CD4-positive, alpha-beta T cell (primary cell): ENCODE data around the gene ERC2. TPM values are rescaled to one million over a fixed set of nuclear protein-coding genes. Genes with fewer than 3 reads are reported as not detected.

Experiments
- ATAC-seq: fragments of 200-7000 bp; cut with Tn5 transposase; one replicate; pipeline ENCODE4 v1.10.0; 2022; ENCODE audit warnings: mild to moderate bottlenecking; ENCODE audit not compliant: poor library complexity
- CTCF ChIA-PET: fragments of 350-600 bp; sonication (Branson Sonifier 250); formaldehyde crosslinking; loops from one replicate; lab custom pipeline; 2021; ENCODE audit warnings: antibody characterized with exemption, inconsistent platforms; lab: Charles Lee
- POLR2A ChIA-PET: fragments of 350-600 bp; sonication (Branson Sonifier 250); formaldehyde crosslinking; loops from one replicate; lab custom pipeline; 2021; ENCODE audit warnings: antibody characterized with exemption, inconsistent platforms; lab: Charles Lee
- DNase-seq, 14 experiments: peaks; one replicate each; pipeline ENCODE4 v3.0.0-alpha.2; 2013 to 2020; ENCODE audit warnings: mixed read lengths in 2 of 14
- H3K27ac ChIP-seq, 2 donors: one replicate each; pipeline versions ENCODE4 v1.5.1 to v1.7.0; 2013; ENCODE audit warnings: low read length in 2 of 2, low read depth in 1 of 2, mild to moderate bottlenecking in 1 of 2
- H3K27me3 ChIP-seq, 2 experiments: 1 replicate in 1 of 2; 2 replicates in 1 of 2; pipeline versions ENCODE4 v1.6.1 to v1.7.0; 2013; ENCODE audit warnings: low read length in 2 of 2, control low read depth in 1 of 2, mild to moderate bottlenecking in 1 of 2, moderate library complexity in 1 of 2; ENCODE audit not compliant: insufficient read depth in 2 of 2, control insufficient read depth in 1 of 2
- H3K36me3 ChIP-seq: one replicate; pipeline ENCODE4 v1.6.1; 2013; ENCODE audit warnings: low read length, control low read depth; ENCODE audit not compliant: insufficient read depth
- H3K4me1 ChIP-seq: one replicate; pipeline ENCODE4 v1.6.1; 2013; ENCODE audit warnings: low read length, control low read depth; ENCODE audit not compliant: insufficient read depth
- H3K4me3 ChIP-seq: one replicate; pipeline ENCODE4 v1.5.1; 2013; ENCODE audit warnings: mild to moderate bottlenecking, low read length, moderate library complexity
- H3K9me3 ChIP-seq, 2 experiments: 1 replicate in 1 of 2; 2 replicates in 1 of 2; pipeline versions ENCODE4 v1.6.1 to v1.7.0; 2013; ENCODE audit warnings: low read length in 2 of 2, mild to moderate bottlenecking in 2 of 2, control low read depth in 1 of 2, moderate library complexity in 1 of 2; ENCODE audit not compliant: control insufficient read depth in 1 of 2, insufficient read depth in 1 of 2
- H3K27ac Mint-ChIP-seq: one replicate; pipeline ENCODE4 v1.8.0; 2020; ENCODE audit warnings: mixed read lengths
- H3K27me3 Mint-ChIP-seq: one replicate; pipeline ENCODE4 v1.8.0; 2021; ENCODE audit warnings: mixed read lengths
- H3K36me3 Mint-ChIP-seq: one replicate; pipeline ENCODE4 v1.8.0; 2021; ENCODE audit warnings: low read depth, mixed read lengths
- H3K4me1 Mint-ChIP-seq: one replicate; pipeline ENCODE4 v1.8.0; 2021; ENCODE audit warnings: low read depth, mixed read lengths
- H3K4me3 Mint-ChIP-seq: one replicate; pipeline ENCODE4 v1.8.0; 2020; ENCODE audit warnings: mild to moderate bottlenecking, mixed read lengths
- H3K9me3 Mint-ChIP-seq: one replicate; pipeline ENCODE4 v1.8.0; 2020; ENCODE audit warnings: mixed read lengths
- CTCF ChIP-seq: fragments of 200-600 bp; IDR thresholded peaks from one replicate; pipeline ENCODE4 v1.8.0; 2022; ENCODE audit warnings: antibody characterized with exemption, mild to moderate bottlenecking
- intact Hi-C, 2 experiments: fragments of 100-400 bp; cut with DNase I in 1 of 2; cut with micrococcal nuclease in 1 of 2; formaldehyde crosslinking; loops; one replicate each; pipeline versions ENCODE4 v1.15.1 to v1.9.0; 2023 to 2025; cut with DNase I, micrococcal nuclease
- total RNA-seq, 174 experiments: library from RNA in 2 of 174; stranded (reverse) in 2 of 174; gene quantifications; one replicate each; pipeline ENCODE4 v1.2.3 and lab custom pipeline; 2021 to 2026

ERC2 gene
- total RNA-seq, 2 experiments from 2014 or later = not detected

GRCh38 chr3:55876560-55876959 lies 591.7 kb downstream of the ERC2 start:
- Histone ChIP-seq H3K27ac (no peak overlapping the region), H3K4me3 (no peak overlapping the region), H3K36me3 (no peaks in the 10 kb centered on the region), H3K27me3 (no peaks in the 10 kb centered on the region), H3K9me3 (no peaks in the 10 kb centered on the region), H3K4me1 (no peaks in the 10 kb centered on the region)
- no peaks in the 10 kb centered on the region for H3K9me3 Mint-ChIP-seq
- DNase-seq (no peak), ATAC-seq (no peak)
- CTCF ChIA-PET = no interaction called here
- no peaks in the 10 kb centered on the region for H3K36me3 Mint-ChIP-seq
- no peak overlapping the region for H3K27ac Mint-ChIP-seq
- H3K4me1 Mint-ChIP-seq = no peaks in the 10 kb centered on the region
- no peak for TF ChIP-seq CTCF
- intact Hi-C loops = no loop called here
- no peak overlapping the region for H3K4me3 Mint-ChIP-seq
- POLR2A ChIA-PET = no interaction called here
- H3K27me3 Mint-ChIP-seq = peaks cover 7% of the 10 kb centered on the region

- intact Hi-C loops = no loop called here
- no peaks in the 10 kb centered on the region for H3K9me3 Mint-ChIP-seq
- ChIA-PET POLR2A (no interaction called here), CTCF (no interaction called here)
- H3K27ac Mint-ChIP-seq = no peak overlapping the region
- H3K4me3 Mint-ChIP-seq = no peak overlapping the region
- ATAC-seq (no peak), DNase-seq (no peak)
- H3K4me1 ChIP-seq = no peaks in the 10 kb centered on the region
- no peaks in the 10 kb centered on the region for H3K9me3 ChIP-seq
- H3K36me3 Mint-ChIP-seq = no peaks in the 10 kb centered on the region
- H3K4me3 ChIP-seq = no peak overlapping the region
- H3K27me3 ChIP-seq = no peaks in the 10 kb centered on the region
- no peaks in the 10 kb centered on the region for H3K36me3 ChIP-seq
- H3K4me1 Mint-ChIP-seq = no peaks in the 10 kb centered on the region
- no peak overlapping the region for H3K27ac ChIP-seq
- peaks cover 7% of the 10 kb centered on the region for H3K27me3 Mint-ChIP-seq
- no peak for TF ChIP-seq CTCF
Observed at GRCh38 chr3:55875113-55875512, 593.2 kb downstream of the ERC2 start.

- Mint-ChIP-seq H3K27ac (no peak overlapping the region), H3K36me3 (no peaks in the 10 kb centered on the region), H3K27me3 (no peaks in the 10 kb centered on the region), H3K4me3 (no peak overlapping the region), H3K9me3 (no peaks in the 10 kb centered on the region), H3K4me1 (no peaks in the 10 kb centered on the region)
- intact Hi-C loops = no loop called here
- Histone ChIP-seq H3K4me3 (no peak overlapping the region), H3K27ac (no peak overlapping the region), H3K36me3 (no peaks in the 10 kb centered on the region), H3K27me3 (no peaks in the 10 kb centered on the region), H3K9me3 (no peaks in the 10 kb centered on the region), H3K4me1 (no peaks in the 10 kb centered on the region)
- ATAC-seq = no peak
- ChIA-PET POLR2A (no interaction called here), CTCF (no interaction called here)
- no peak for DNase-seq
- no peak for TF ChIP-seq CTCF
Observed at GRCh38 chr3:55873523-55874254, 594.6 kb downstream of the ERC2 start.
